Endothelial cell of umbilical vein (primary cell): Measurements from ENCODE around the gene MAGEC3. TPM values are rescaled to one million over a fixed set of nuclear protein-coding genes. Genes with fewer than 3 reads are reported as not detected.

ENCODE experiments used
- BruUV-seq: library from RNA; stranded (reverse); fragments of 400-500 nt; replicated peaks from 2 replicates; lab custom pipeline; 2021; lab: Mats Ljungman, UMichigan
- CTCF ChIA-PET: fragments of 300-600, 350-600 bp; sonication (Branson Sonifier 250); formaldehyde crosslinking; loops from one replicate; lab custom pipeline; 2021; ENCODE audit warnings: antibody characterized with exemption, inconsistent platforms; lab: Charles Lee
- POLR2A ChIA-PET: fragments of 300-600, 350-600 bp; sonication (Branson Sonifier 250); formaldehyde crosslinking; loops from one replicate; lab custom pipeline; 2021; ENCODE audit warnings: antibody characterized with exemption, inconsistent platforms; lab: Charles Lee
- DNase-seq: peaks from one replicate; pipeline ENCODE4 v3.0.0-alpha.2; 2011; ENCODE audit warnings: low read depth, low spot score
- FAIRE-seq: peaks from 2 replicates; lab custom pipeline; 2011; peaks lifted over from hg19 to GRCh38; lab: Jason Lieb, UNC
- H2AFZ ChIP-seq: 2 replicates; pipeline ENCODE4 v1.6.0; 2012; ENCODE audit warnings: low read depth, low read length, control low read depth, inconsistent platforms
- H3K27ac ChIP-seq: 2 replicates; pipeline ENCODE4 v1.5.1; 2011; ENCODE audit warnings: low read depth, mild to moderate bottlenecking, control low read depth, low read length, moderate library complexity; ENCODE audit not compliant: insufficient read depth
- H3K27me3 ChIP-seq, 2 experiments: 2 replicates each; pipeline versions ENCODE4 v1.6.0 to v1.6.1; 2011; ENCODE audit warnings: low read length in 2 of 2, mixed read lengths in 1 of 2; ENCODE audit not compliant: control insufficient read depth in 2 of 2, insufficient read depth in 2 of 2
- H3K36me3 ChIP-seq, 2 experiments: 2 replicates in 1 of 2; 3 replicates in 1 of 2; pipeline ENCODE4 v1.5.1; 2011; ENCODE audit warnings: low read length in 2 of 2, mild to moderate bottlenecking in 1 of 2, moderate library complexity in 1 of 2; ENCODE audit not compliant: control insufficient read depth in 2 of 2, insufficient read depth in 2 of 2; ENCODE audit errors: extremely low read depth in 1 of 2
- H3K4me1 ChIP-seq: 3 replicates; pipeline ENCODE4 v1.5.1; 2011; ENCODE audit warnings: mild to moderate bottlenecking, low read length; ENCODE audit not compliant: control insufficient read depth, insufficient read depth; ENCODE audit errors: extremely low read depth
- H3K4me2 ChIP-seq: 2 replicates; pipeline ENCODE4 v1.6.1; 2011; ENCODE audit warnings: low read length, control low read depth, mixed read lengths; ENCODE audit not compliant: insufficient read depth
- H3K4me3 ChIP-seq, 3 experiments: fragments of 200-600 bp in 1 of 3; sonication (generic), shearing (Covaris generic) in 1 of 3; replicated peaks in 1 of 3; 2 replicates each; pipeline ENCODE4 v1.5.1; 2011 to 2016; ENCODE audit warnings: control low read depth in 3 of 3, low read length in 3 of 3, mild to moderate bottlenecking in 2 of 3, inconsistent platforms in 1 of 3, low read depth in 1 of 3, moderate library complexity in 1 of 3; ENCODE audit not compliant: insufficient read depth in 1 of 3
- H3K79me2 ChIP-seq: 2 replicates; pipeline ENCODE4 v1.6.0; 2012; ENCODE audit warnings: low read length, inconsistent platforms; ENCODE audit not compliant: control insufficient read depth, insufficient read depth
- H3K9ac ChIP-seq: replicated peaks from 2 replicates; pipeline ENCODE3; 2011; ENCODE audit warnings: low read length, control low read depth; ENCODE audit not compliant: insufficient read depth; ENCODE audit errors: extremely low read depth
- H3K9me1 ChIP-seq: replicated peaks from 3 replicates; pipeline ENCODE4 v1.6.0; 2011; ENCODE audit warnings: mild to moderate bottlenecking, low read length; ENCODE audit not compliant: control insufficient read depth, insufficient read depth; ENCODE audit errors: extremely low read depth
- H3K9me3 ChIP-seq: replicated peaks from 2 replicates; pipeline ENCODE4 v1.5.1; 2012; ENCODE audit warnings: low read length, inconsistent platforms; ENCODE audit not compliant: control insufficient read depth, insufficient read depth
- H4K20me1 ChIP-seq: replicated peaks from 2 replicates; pipeline ENCODE3; 2011; ENCODE audit warnings: mild to moderate bottlenecking, low read length; ENCODE audit not compliant: control insufficient read depth, insufficient read depth; ENCODE audit errors: extremely low read depth
- CTCF ChIP-seq, 2 donors: IDR thresholded peaks; 1 replicate in 1 of 2; 2 replicates in 1 of 2; pipeline ENCODE4 v1.5.1; 2011; ENCODE audit warnings: low read length in 2 of 2, mild to moderate bottlenecking in 2 of 2, moderate library complexity in 2 of 2, control low read depth in 1 of 2, inconsistent platforms in 1 of 2, low read depth in 1 of 2; ENCODE audit not compliant: insufficient read depth in 1 of 2; ENCODE audit errors: extremely low read depth in 1 of 2
- EZH2 ChIP-seq: IDR thresholded peaks from 2 replicates; pipeline ENCODE4 v1.6.1; 2012; ENCODE audit warnings: borderline replicate concordance, low read depth, mild to moderate bottlenecking, moderate library complexity, low read length, inconsistent platforms; ENCODE audit not compliant: severe bottlenecking
- FOS ChIP-seq: IDR thresholded peaks from 2 replicates; pipeline ENCODE4 v1.6.1; 2011; ENCODE audit warnings: mild to moderate bottlenecking, low read length, moderate library complexity, borderline replicate concordance; ENCODE audit not compliant: insufficient read depth
- JUN ChIP-seq: IDR thresholded peaks from 2 replicates; pipeline ENCODE4 v1.6.1; 2011; ENCODE audit warnings: borderline replicate concordance, low read depth; ENCODE audit not compliant: insufficient read length, insufficient read depth
- POLR2A ChIP-seq: IDR thresholded peaks from 2 replicates; pipeline ENCODE4 v1.6.1; 2012; ENCODE audit warnings: low read depth, mild to moderate bottlenecking, control low read depth, low read length
- POLR2AphosphoS5 ChIP-seq: IDR thresholded peaks from 2 replicates; pipeline ENCODE4 v1.6.1; 2012; ENCODE audit warnings: low read depth, mild to moderate bottlenecking, control low read depth, low read length, moderate library complexity; ENCODE audit not compliant: insufficient read depth
- dilution Hi-C: fragments of 300-500 bp; cut with MboI; formaldehyde crosslinking; loops from one replicate; pipeline ENCODE4 v1.15.0; 2019; ENCODE audit warnings: low sequenced_read_pairs; ENCODE audit not compliant: extremely low pct_ligation_motif_present
- intact Hi-C: fragments of 100-400 bp; cut with micrococcal nuclease; formaldehyde crosslinking; loops from one replicate; pipeline ENCODE4 v1.10.0; 2022
- polyA plus RNA-seq, 4 experiments: library from polyadenylated mRNA; depleted of rRNA in 3 of 4; stranded (reverse) in 3 of 4; unstranded in 1 of 4; fragments of >200 nt; gene quantifications; 2 replicates each; pipeline versions ENCODE4 v1.2.1 to v1.2.3, GENCODE V29; 2011 to 2012; ENCODE audit warnings: missing spikeins in 1 of 4
- total RNA-seq: library from RNA; stranded (reverse); gene quantifications from 2 replicates; pipeline ENCODE4 v1.2.3, GENCODE V29; 2021

MAGEC3 gene
- total and polyA plus RNA-seq, 2 donors (not counting 3 experiments of a cell fraction or from before 2014, with no cell fraction given): 0.07 TPM; not detected in 1

- FAIRE-seq (no peak), DNase-seq (no peak)
- no peaks in the 10 kb centered on the region for H3K4me1 ChIP-seq
- dilution Hi-C loops: no loop called here
- H2AFZ ChIP-seq: no peak overlapping the region
- H3K9ac ChIP-seq: no peak overlapping the region
- no peak for TF ChIP-seq POLR2AphosphoS5
- no peak for TF ChIP-seq CTCF (IDR thresholded peaks at IDR 0.05; ENCODE audit: extremely low read depth in 1 of 2, insufficient read depth in 1 of 2, low read depth in 1 of 2, low read length in 2 of 2)
- no peak for TF ChIP-seq JUN
- no peak for TF ChIP-seq FOS
- no peaks in the 10 kb centered on the region for H3K79me2 ChIP-seq
- no peaks in the 10 kb centered on the region for H3K9me1 ChIP-seq
- intact Hi-C loops: no loop called here
- no peaks in the 10 kb centered on the region for H3K27me3 ChIP-seq
- H3K4me2 ChIP-seq: no peak overlapping the region
- CTCF ChIA-PET: no interaction called here
- H3K36me3 ChIP-seq: no peaks in the 10 kb centered on the region
- no peaks in the 10 kb centered on the region for H4K20me1 ChIP-seq
- POLR2A ChIA-PET: no interaction called here
- H3K4me3 ChIP-seq: no peak overlapping the region
- H3K27ac ChIP-seq: no peak overlapping the region
- BruUV-seq: no TSS peak
- no peaks in the 10 kb centered on the region for H3K9me3 ChIP-seq
These were observed 107.3 kb downstream of the MAGEC3 start for GRCh38 chrX:141945426-141945825.

- Histone ChIP-seq H3K36me3 (no peaks in the 10 kb centered on the region), H3K79me2 (no peaks in the 10 kb centered on the region), H3K4me1 (no peaks in the 10 kb centered on the region), H3K9ac (no peak overlapping the region), H3K4me2 (no peak overlapping the region), H3K4me3 (no peak overlapping the region), H3K9me3 (no peaks in the 10 kb centered on the region), H4K20me1 (no peaks in the 10 kb centered on the region), H3K27me3 (no peaks in the 10 kb centered on the region), H2AFZ (no peak overlapping the region), H3K27ac (no peak overlapping the region), H3K9me1 (no peaks in the 10 kb centered on the region)
- DNase-seq (no peak), FAIRE-seq (no peak)
- ChIA-PET CTCF (no interaction called here), POLR2A (no interaction called here)
- intact Hi-C loops: no loop called here
- dilution Hi-C loops: no loop called here
- TF ChIP-seq JUN: no peak
- TF ChIP-seq POLR2A: no peak
- TF ChIP-seq EZH2: no peak
- TF ChIP-seq POLR2AphosphoS5: no peak
- BruUV-seq: no TSS peak
These were observed 109.2 kb downstream of the MAGEC3 start for GRCh38 chrX:141947350-141947749.

Other genes with a start within 250 kb of the MAGEC3 start
- gene SPANXA2, start 248.6 kb upstream of the MAGEC3 start, total RNA-seq: not detected in 2 replicates
- not detected in 2 replicates for gene SPANXA2, start 248.6 kb upstream of the MAGEC3 start, polyA plus RNA-seq
- gene SPANXD, start 139.6 kb upstream of the MAGEC3 start, total RNA-seq: not detected in 2 replicates
- gene SPANXD, start 139.6 kb upstream of the MAGEC3 start, polyA plus RNA-seq: not detected in 2 replicates
- not detected in 2 replicates for gene MAGEC1, start 65.6 kb downstream of the MAGEC3 start, total RNA-seq
- not detected in 2 replicates for gene MAGEC1, start 65.6 kb downstream of the MAGEC3 start, polyA plus RNA-seq